Natural killer cell (primary cell): ENCODE results near the gene ARL2BP. TPM values are rescaled to one million over a fixed set of nuclear protein-coding genes. Genes with fewer than 3 reads are reported as not detected.

Experiments
- ATAC-seq, 3 donors: fragments of 150-1000 bp in 2 of 3; fragments of 200-7000 bp in 1 of 3; cut with Tn5 transposase; 1 replicate in 1 of 3; 2 replicates in 2 of 3; pipeline ENCODE4 v1.10.0; 2021; ENCODE audit warnings: mild to moderate bottlenecking in 2 of 3, moderate library complexity in 2 of 3
- DNase-seq, 2 donors: peaks; one replicate each; pipeline versions ENCODE4 v3.0.0 to v3.0.0-alpha.2; 2013 to 2021; ENCODE audit warnings: mixed read lengths in 1 of 2
- H3K27ac ChIP-seq: one replicate; pipeline ENCODE4 v1.5.1; 2013; ENCODE audit warnings: mild to moderate bottlenecking, low read length
- H3K27me3 ChIP-seq: one replicate; pipeline ENCODE4 v1.6.1; 2013; ENCODE audit warnings: low read length; ENCODE audit not compliant: control insufficient read depth, insufficient read depth
- H3K36me3 ChIP-seq: one replicate; pipeline ENCODE4 v1.6.1; 2013; ENCODE audit warnings: low read length; ENCODE audit not compliant: control insufficient read depth, insufficient read depth
- H3K4me1 ChIP-seq: one replicate; pipeline ENCODE4 v1.6.1; 2013; ENCODE audit warnings: low read length; ENCODE audit not compliant: control insufficient read depth, insufficient read depth
- H3K4me3 ChIP-seq: one replicate; pipeline ENCODE4 v1.5.1; 2013; ENCODE audit warnings: low read length
- H3K9me3 ChIP-seq: one replicate; pipeline ENCODE4 v1.6.1; 2013; ENCODE audit warnings: low read length; ENCODE audit not compliant: control insufficient read depth, insufficient read depth
- H3K27ac Mint-ChIP-seq, 2 donors: one replicate each; pipeline ENCODE4 v1.8.0; 2022; ENCODE audit warnings: mild to moderate bottlenecking in 2 of 2, mixed read lengths in 2 of 2, moderate library complexity in 1 of 2
- H3K27me3 Mint-ChIP-seq, 2 donors: one replicate each; pipeline ENCODE4 v1.8.0; 2022; ENCODE audit warnings: low read depth in 2 of 2, mixed read lengths in 2 of 2
- H3K36me3 Mint-ChIP-seq: one replicate; pipeline ENCODE4 v1.8.0; 2022; ENCODE audit warnings: mixed read lengths
- H3K4me1 Mint-ChIP-seq, 2 donors: one replicate each; pipeline ENCODE4 v1.8.0; 2022; ENCODE audit warnings: mixed read lengths in 2 of 2
- H3K4me3 Mint-ChIP-seq: one replicate; pipeline ENCODE4 v1.8.0; 2022; ENCODE audit warnings: mild to moderate bottlenecking, moderate library complexity, mixed read lengths
- H3K9me3 Mint-ChIP-seq, 2 donors: one replicate each; pipeline ENCODE4 v1.8.0; 2022; ENCODE audit warnings: mixed read lengths in 2 of 2
- CTCF ChIP-seq: fragments of 200-600 bp; IDR thresholded peaks from one replicate; pipeline ENCODE4 v1.8.0; 2022; ENCODE audit warnings: antibody characterized with exemption
- WGBS: methylation state at CpG from one replicate; pipeline ENCODE4 v1.1.7; 2013; ENCODE audit warnings: missing lambda C conversion rate; ENCODE audit not compliant: insufficient coverage; 5-methylcytosine and 5-hydroxymethylcytosine counted together
- intact Hi-C: fragments of 100-400 bp; cut with micrococcal nuclease; formaldehyde crosslinking; loops from one replicate; pipeline ENCODE4 v1.14.2; 2022
- total RNA-seq, 4 donors: library from RNA; stranded (reverse); fragments of 120-200 nt in 1 of 4; gene quantifications; one replicate each; pipeline versions ENCODE4 v1.2.3 to v1.2.4, GENCODE V29; 2013 to 2022

ARL2BP gene
- total RNA-seq, 3 donors from 2014 or later (not counting 1 experiment from before 2014, with no cell fraction given) = 36.5 to 44.4 (median 43.7) TPM

GRCh38 chr16:57283959-57284208 is 38.8 kb downstream of the ARL2BP start:
- no peak overlapping the region for H3K4me3 ChIP-seq

GRCh38 chr16:57284209-57284951 is 39.3 kb downstream of the ARL2BP start, which contains the start of gene PLLP:
TSS of gene PLLP (minus strand) at chr16:57284672. CDS start at chr16:57284540, 132 bp downstream.
- Histone ChIP-seq H3K9me3 (no peaks in the 10 kb centered on the region), H3K36me3 (no peaks in the 10 kb centered on the region), H3K4me1 (peaks cover 13% of the 10 kb centered on the region), H3K27ac (no peak within 1 kb of the TSS), H3K27me3 (peaks cover 18% of the 10 kb centered on the region), H3K4me3 (peak within 1 kb of the TSS; percentile 27)
- ATAC-seq (peak; percentile 63 to 80 (median 73)), DNase-seq (peak; percentile 24 to 66)
- H3K27me3 Mint-ChIP-seq = peaks cover 31 to 32% of the 10 kb centered on the region in 2 donors
- peak within 1 kb of the TSS; percentile 82 for H3K4me3 Mint-ChIP-seq
- WGBS = 4% methylated on average over 95 of the region's 95 CpGs
- H3K4me1 Mint-ChIP-seq = peaks cover 9 to 15% of the 10 kb centered on the region in 2 donors
- intact Hi-C loops = no loop called here
- no peak for TF ChIP-seq CTCF
- no peaks in the 10 kb centered on the region for H3K9me3 Mint-ChIP-seq
- no peaks in the 10 kb centered on the region for H3K36me3 Mint-ChIP-seq
- no peak within 1 kb of the TSS for H3K27ac Mint-ChIP-seq

More at GRCh38 chr16:57283959-57284208, 38.8 kb downstream of the ARL2BP start:
- H3K4me1 Mint-ChIP-seq = peaks cover 9 to 15% of the 10 kb centered on the region in 2 donors
- no peaks in the 10 kb centered on the region for H3K9me3 Mint-ChIP-seq
- Histone ChIP-seq H3K4me1 (peaks cover 13% of the 10 kb centered on the region), H3K36me3 (no peaks in the 10 kb centered on the region), H3K27ac (no peak overlapping the region), H3K27me3 (peaks cover 18% of the 10 kb centered on the region), H3K9me3 (no peaks in the 10 kb centered on the region)
- 19% methylated on average over 14 of the region's 14 CpGs for WGBS
- no peak for TF ChIP-seq CTCF
- intact Hi-C loops = no loop called here
- ATAC-seq (no peak), DNase-seq (no peak)
- H3K36me3 Mint-ChIP-seq = no peaks in the 10 kb centered on the region
- peaks cover 31 to 32% of the 10 kb centered on the region in 2 donors for H3K27me3 Mint-ChIP-seq
- peak overlapping the region; percentile 82 for H3K4me3 Mint-ChIP-seq
- no peak overlapping the region for H3K27ac Mint-ChIP-seq

GRCh38 chr16:57284952-57285363 is 39.9 kb downstream of the ARL2BP start:
- Histone ChIP-seq H3K9me3 (no peaks in the 10 kb centered on the region), H3K4me3 (peak overlapping the region; percentile 27), H3K27me3 (peaks cover 18% of the 10 kb centered on the region), H3K27ac (no peak overlapping the region), H3K4me1 (peaks cover 13% of the 10 kb centered on the region), H3K36me3 (no peaks in the 10 kb centered on the region)
- DNase-seq (no peak), ATAC-seq (no peak)
- 8% methylated on average over 16 of the region's 22 CpGs for WGBS
- Mint-ChIP-seq H3K4me1 (peaks cover 9 to 15% of the 10 kb centered on the region in 2 donors), H3K36me3 (no peaks in the 10 kb centered on the region), H3K4me3 (peak overlapping the region; percentile 80), H3K27me3 (peaks cover 31 to 32% of the 10 kb centered on the region in 2 donors), H3K27ac (no peak overlapping the region), H3K9me3 (no peaks in the 10 kb centered on the region)
- no peak for TF ChIP-seq CTCF
- intact Hi-C loops = no loop called here
